Measurements from ENCODE around the gene NOL4L.

GRCh38 chr20:32551693-32552092 is 33.4 kb downstream of the NOL4L start:
- TF ChIP-seq CTCF (IDR thresholded peaks at IDR 0.05) (no peak), EZH2phosphoT487 (IDR thresholded peaks at IDR 0.05) (no peak)

Measured in neural progenitor cell (in vitro differentiated cells).